GM19468 (cell line): ENCODE measurements around the gene TNFRSF25.
"Not testable (repeated sequence)": the region's sequence is repeated elsewhere in the genome, so short reads cannot be mapped to it uniquely, and the experiment has no call there.

Experiments
- ATAC-seq: cut with Tn5 transposase; IDR thresholded peaks from one replicate; pipeline ENCODE4 v1.9.1; 2021; ENCODE audit warnings: mild to moderate bottlenecking, moderate library complexity, moderate number of reproducible peaks; ENCODE audit not compliant: unreplicated experiment; ENCODE audit errors: extremely low read depth

TNFRSF25 gene

GRCh38 chr1:6459850-6460265 lies 6.1 kb downstream of the TNFRSF25 start:
- no peak for ATAC-seq

- no peak for ATAC-seq
These were observed 9.0 kb downstream of the TNFRSF25 start for GRCh38 chr1:6456800-6457466.

- ATAC-seq: not testable (repeated sequence)
These were observed 10.0 kb downstream of the TNFRSF25 start for GRCh38 chr1:6455752-6456520.

GRCh38 chr1:6454856-6455751 lies 10.9 kb downstream of the TNFRSF25 start:
- no peak for ATAC-seq

- not testable (repeated sequence) for ATAC-seq
These were observed 11.8 kb downstream of the TNFRSF25 start for GRCh38 chr1:6453895-6454855.

GRCh38 chr1:6450943-6451373 lies 15.0 kb downstream of the TNFRSF25 start:
- no peak for ATAC-seq

GRCh38 chr1:6450486-6450885 lies 15.5 kb downstream of the TNFRSF25 start:
- not testable (repeated sequence) for ATAC-seq

- no peak for ATAC-seq
These were observed 15.9 kb downstream of the TNFRSF25 start for GRCh38 chr1:6450005-6450450.

GRCh38 chr1:6448749-6449631 lies 17.0 kb downstream of the TNFRSF25 start:
- ATAC-seq: no peak

GRCh38 chr1:6447818-6448748 lies 17.9 kb downstream of the TNFRSF25 start:
- ATAC-seq: no peak

- ATAC-seq: no peak
These were observed 18.8 kb downstream of the TNFRSF25 start for GRCh38 chr1:6447016-6447817.

GRCh38 chr1:6446665-6447015 lies 19.3 kb downstream of the TNFRSF25 start:
- ATAC-seq: no peak

GRCh38 chr1:6445929-6446328 lies 20.0 kb downstream of the TNFRSF25 start:
- not testable (repeated sequence) for ATAC-seq

- no peak for ATAC-seq
These were observed 20.8 kb downstream of the TNFRSF25 start for GRCh38 chr1:6445062-6445763.

- no peak for ATAC-seq
These were observed 21.6 kb downstream of the TNFRSF25 start for GRCh38 chr1:6444377-6444776.
